ENCODE data around the gene EARS2. TPM values are rescaled to one million over a fixed set of nuclear protein-coding genes. Genes with fewer than 3 reads are reported as not detected.

EARS2 gene
- total and polyA plus RNA-seq, 7 experiments from 2014 or later = 10.6 to 19.2 (median 15.1) TPM

DNA sequence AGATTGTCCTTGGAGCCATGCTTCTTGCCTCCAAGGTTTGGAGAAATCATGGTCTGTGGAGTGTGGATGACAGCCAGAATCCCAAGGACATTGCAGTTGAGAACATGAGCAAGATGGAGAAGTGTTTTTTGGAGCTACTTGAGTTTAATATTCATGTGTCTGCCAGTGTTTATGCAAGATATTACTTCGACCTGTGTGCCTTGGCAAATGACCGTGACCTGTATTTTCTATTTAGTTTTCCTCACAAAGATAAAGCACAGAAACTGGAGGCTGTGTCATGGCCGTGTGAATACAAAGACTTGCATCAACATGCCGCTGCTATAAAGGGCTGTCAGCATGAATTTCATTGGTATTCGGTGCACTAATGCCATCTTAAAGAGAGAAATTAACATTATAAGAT lies 55.9 kb downstream of the EARS2 start:
- Mint-ChIP-seq H3K4me1 (peaks cover 38 to 79% (median 67%) of the 10 kb centered on the region in 7 donors), H3K9me3 (no peaks in the 10 kb centered on the region), H3K27ac (peak overlapping the region in 1 of 9 donors; percentile 26), H3K36me3 (peaks cover 0 to 4% (median 0%) of the 10 kb centered on the region in 5 donors), H3K27me3 (no peaks in the 10 kb centered on the region), H3K4me3 (no peak overlapping the region)
- DNase-seq (no peak), ATAC-seq (no peak)
- Histone ChIP-seq H3K4me1 (ENCODE audit: control insufficient read depth in 2 of 2, insufficient read depth in 2 of 2, low read length in 2 of 2) (peaks cover 17 to 30% of the 10 kb centered on the region in 2 donors), H3K9me3 (ENCODE audit: control insufficient read depth in 2 of 3, low read length in 3 of 3) (no peaks in the 10 kb centered on the region), H3K27me3 (ENCODE audit: control insufficient read depth in 2 of 2, insufficient read depth in 2 of 2, low read length in 2 of 2) (no peaks in the 10 kb centered on the region), H3K4me3 (ENCODE audit: low read length) (no peak overlapping the region), H3K36me3 (ENCODE audit: control insufficient read depth in 2 of 3, insufficient read depth in 3 of 3, low read length in 3 of 3) (peaks cover 0 to 14% (median 0%) of the 10 kb centered on the region in 3 experiments), H3K27ac (ENCODE audit: low read depth, low read length) (no peak overlapping the region)
- CTCF ChIA-PET = no interaction called here
- intact Hi-C loops (cut with micrococcal nuclease) = no loop called here
- POLR2A ChIA-PET = no interaction called here

- H3K9me3 Mint-ChIP-seq = no peaks in the 10 kb centered on the region
- H3K4me3 ChIP-seq (ENCODE audit: low read length) = no peak overlapping the region
- peaks cover 0 to 15% (median 0%) of the 10 kb centered on the region in 3 experiments for H3K36me3 ChIP-seq (ENCODE audit: control insufficient read depth in 2 of 3, insufficient read depth in 3 of 3, low read length in 3 of 3)
- H3K27ac ChIP-seq (ENCODE audit: low read depth, low read length) = no peak overlapping the region
- no peak for ATAC-seq
- peaks cover 0 to 4% (median 0%) of the 10 kb centered on the region in 5 donors for H3K36me3 Mint-ChIP-seq
- POLR2A ChIA-PET = no interaction called here
- H3K27ac Mint-ChIP-seq = peak overlapping the region in 2 of 9 donors; percentile 8 to 26
- no peak for DNase-seq
- H3K4me1 ChIP-seq (ENCODE audit: control insufficient read depth in 2 of 2, insufficient read depth in 2 of 2, low read length in 2 of 2) = peaks cover 13 to 25% of the 10 kb centered on the region in 2 donors
- CTCF ChIA-PET = no interaction called here
- intact Hi-C loops (cut with micrococcal nuclease) = no loop called here
- no peak overlapping the region for H3K4me3 Mint-ChIP-seq
- peaks cover 34 to 75% (median 63%) of the 10 kb centered on the region in 7 donors for H3K4me1 Mint-ChIP-seq
- H3K9me3 ChIP-seq (ENCODE audit: control insufficient read depth in 2 of 3, low read length in 3 of 3) = no peaks in the 10 kb centered on the region
- no peaks in the 10 kb centered on the region for H3K27me3 Mint-ChIP-seq
- no peaks in the 10 kb centered on the region for H3K27me3 ChIP-seq (ENCODE audit: control insufficient read depth in 2 of 2, insufficient read depth in 2 of 2, low read length in 2 of 2)
Measured at GRCh38 chr16:23500862-23501225, 56.3 kb downstream of the EARS2 start.

- no peak overlapping the region for H3K4me3 ChIP-seq (ENCODE audit: low read length)
- H3K27me3 Mint-ChIP-seq = no peaks in the 10 kb centered on the region
- peak overlapping the region in 2 of 9 donors; percentile 8 to 52 for H3K27ac Mint-ChIP-seq
- peaks cover 9 to 20% of the 10 kb centered on the region in 2 donors for H3K4me1 ChIP-seq (ENCODE audit: control insufficient read depth in 2 of 2, insufficient read depth in 2 of 2, low read length in 2 of 2)
- H3K27ac ChIP-seq (ENCODE audit: low read depth, low read length) = no peak overlapping the region
- intact Hi-C loops (cut with micrococcal nuclease) = no loop called here
- H3K36me3 Mint-ChIP-seq = peaks cover 0 to 8% (median 0%) of the 10 kb centered on the region in 5 donors
- ChIA-PET CTCF (no interaction called here), POLR2A (interaction anchor here (0.5 to 0.6 kb wide), 2 partner anchors 9 to 43 kb away, joined by 3 to 7 read pairs; no protein-coding TSS in a partner anchor)
- ATAC-seq (no peak), DNase-seq (no peak)
- H3K9me3 Mint-ChIP-seq = no peaks in the 10 kb centered on the region
- peaks cover 32 to 70% (median 58%) of the 10 kb centered on the region in 7 donors for H3K4me1 Mint-ChIP-seq
- no peaks in the 10 kb centered on the region for H3K27me3 ChIP-seq (ENCODE audit: control insufficient read depth in 2 of 2, insufficient read depth in 2 of 2, low read length in 2 of 2)
- H3K4me3 Mint-ChIP-seq = no peak overlapping the region
- no peaks in the 10 kb centered on the region for H3K9me3 ChIP-seq (ENCODE audit: control insufficient read depth in 2 of 3, low read length in 3 of 3)
- peaks cover 0 to 20% (median 3%) of the 10 kb centered on the region in 3 experiments for H3K36me3 ChIP-seq (ENCODE audit: control insufficient read depth in 2 of 3, insufficient read depth in 3 of 3, low read length in 3 of 3)
Measured at GRCh38 chr16:23500212-23500861, 56.8 kb downstream of the EARS2 start.

GRCh38 chr16:23499801-23500200 lies 57.3 kb downstream of the EARS2 start:
- H3K27me3 ChIP-seq (ENCODE audit: control insufficient read depth in 2 of 2, insufficient read depth in 2 of 2, low read length in 2 of 2) = no peaks in the 10 kb centered on the region
- DNase-seq (no peak), ATAC-seq (no peak)
- H3K4me1 ChIP-seq (ENCODE audit: control insufficient read depth in 2 of 2, insufficient read depth in 2 of 2, low read length in 2 of 2) = peaks cover 4 to 15% of the 10 kb centered on the region in 2 donors
- H3K9me3 Mint-ChIP-seq = no peaks in the 10 kb centered on the region
- peaks cover 28 to 65% (median 53%) of the 10 kb centered on the region in 7 donors for H3K4me1 Mint-ChIP-seq
- ChIA-PET CTCF (no interaction called here), POLR2A (interaction anchor here (0.5 to 0.6 kb wide), 2 partner anchors 8 to 42 kb away, joined by 3 to 7 read pairs; no protein-coding TSS in a partner anchor)
- H3K27me3 Mint-ChIP-seq = no peaks in the 10 kb centered on the region
- no peaks in the 10 kb centered on the region for H3K9me3 ChIP-seq (ENCODE audit: control insufficient read depth in 2 of 3, low read length in 3 of 3)
- intact Hi-C loops (cut with micrococcal nuclease) = no loop called here
- peak overlapping the region in 1 of 9 donors; percentile 8 for H3K27ac Mint-ChIP-seq
- H3K36me3 Mint-ChIP-seq = peaks cover 0 to 13% (median 2%) of the 10 kb centered on the region in 5 donors
- H3K27ac ChIP-seq (ENCODE audit: low read depth, low read length) = no peak overlapping the region
- no peak overlapping the region for H3K4me3 Mint-ChIP-seq
- peaks cover 0 to 24% (median 7%) of the 10 kb centered on the region in 3 experiments for H3K36me3 ChIP-seq (ENCODE audit: control insufficient read depth in 2 of 3, insufficient read depth in 3 of 3, low read length in 3 of 3)
- no peak overlapping the region for H3K4me3 ChIP-seq (ENCODE audit: low read length)

GRCh38 chr16:23498863-23499262 lies 58.3 kb downstream of the EARS2 start:
- Mint-ChIP-seq H3K4me3 (peak overlapping the region in 1 of 10 donors; percentile 27), H3K4me1 (peaks cover 23 to 55% (median 45%) of the 10 kb centered on the region in 7 donors), H3K9me3 (no peaks in the 10 kb centered on the region), H3K27me3 (no peaks in the 10 kb centered on the region), H3K36me3 (peaks cover 0 to 14% (median 3%) of the 10 kb centered on the region in 5 donors), H3K27ac (peak overlapping the region in 3 of 9 donors; percentile 21 to 64 (median 60))
- ChIA-PET POLR2A (no interaction called here), CTCF (no interaction called here)
- H3K27ac ChIP-seq (ENCODE audit: low read depth, low read length) = no peak overlapping the region
- no peaks in the 10 kb centered on the region for H3K27me3 ChIP-seq (ENCODE audit: control insufficient read depth in 2 of 2, insufficient read depth in 2 of 2, low read length in 2 of 2)
- H3K4me1 ChIP-seq (ENCODE audit: control insufficient read depth in 2 of 2, insufficient read depth in 2 of 2, low read length in 2 of 2) = peaks cover 0 to 5% of the 10 kb centered on the region in 2 donors
- H3K4me3 ChIP-seq (ENCODE audit: low read length) = no peak overlapping the region
- H3K36me3 ChIP-seq (ENCODE audit: control insufficient read depth in 2 of 3, insufficient read depth in 3 of 3, low read length in 3 of 3) = peaks cover 6 to 33% (median 10%) of the 10 kb centered on the region in 3 experiments
- intact Hi-C loops (cut with micrococcal nuclease) = no loop called here
- ATAC-seq = no peak
- DNase-seq = no peak
- no peaks in the 10 kb centered on the region for H3K9me3 ChIP-seq (ENCODE audit: control insufficient read depth in 2 of 3, low read length in 3 of 3)

- Histone ChIP-seq H3K4me1 (ENCODE audit: control insufficient read depth in 2 of 2, insufficient read depth in 2 of 2, low read length in 2 of 2) (no peaks in the 10 kb centered on the region), H3K36me3 (ENCODE audit: control insufficient read depth in 2 of 3, insufficient read depth in 3 of 3, low read length in 3 of 3) (peaks cover 14 to 46% (median 22%) of the 10 kb centered on the region in 3 experiments), H3K27ac (ENCODE audit: low read depth, low read length) (no peak overlapping the region), H3K27me3 (ENCODE audit: control insufficient read depth in 2 of 2, insufficient read depth in 2 of 2, low read length in 2 of 2) (no peaks in the 10 kb centered on the region), H3K9me3 (ENCODE audit: control insufficient read depth in 2 of 3, low read length in 3 of 3) (no peaks in the 10 kb centered on the region), H3K4me3 (ENCODE audit: low read length) (no peak overlapping the region)
- Mint-ChIP-seq H3K36me3 (peaks cover 0 to 22% (median 7%) of the 10 kb centered on the region in 5 donors), H3K4me3 (no peak overlapping the region), H3K27me3 (no peaks in the 10 kb centered on the region), H3K9me3 (no peaks in the 10 kb centered on the region), H3K4me1 (peaks cover 23 to 42% (median 38%) of the 10 kb centered on the region in 7 donors), H3K27ac (peak overlapping the region in 7 of 9 donors; percentile 10 to 81 (median 38))
- intact Hi-C loops (cut with micrococcal nuclease) = no loop called here
- DNase-seq (no peak), ATAC-seq (no peak)
- ChIA-PET CTCF (interaction anchor here (0.6 kb wide), 1 partner anchor 10 kb away, joined by 3 read pairs; no protein-coding TSS in a partner anchor), POLR2A (no interaction called here)
Measured at GRCh38 chr16:23497543-23497868, 59.6 kb downstream of the EARS2 start.

Data from naive thymus-derived CD4-positive, alpha-beta T cell (primary cell).